GM19025 (cell line): ENCODE measurements around the gene BMP2K.
"Not testable (repeated sequence)": the region's sequence is repeated elsewhere in the genome, so short reads cannot be mapped to it uniquely, and the experiment has no call there.

Experiments used
- ATAC-seq: cut with Tn5 transposase; IDR thresholded peaks from one replicate; pipeline ENCODE4 v1.9.1; 2021; ENCODE audit warnings: mild to moderate bottlenecking, low read depth, moderate library complexity; ENCODE audit not compliant: unreplicated experiment

The BMP2K gene

GRCh38 chr4:78787392-78788006, 11.3 kb downstream of the BMP2K start:
- ATAC-seq: no peak

- no peak for ATAC-seq
These were observed 12.1 kb downstream of the BMP2K start for GRCh38 chr4:78788007-78788889.

- ATAC-seq: not testable (repeated sequence)
These were observed 19.7 kb downstream of the BMP2K start for GRCh38 chr4:78795594-78796416.

GRCh38 chr4:78796526-78796925, 20.4 kb downstream of the BMP2K start:
- no peak for ATAC-seq

- ATAC-seq: no peak
These were observed 21.7 kb downstream of the BMP2K start for GRCh38 chr4:78797777-78798284.

- no peak for ATAC-seq
These were observed 23.7 kb downstream of the BMP2K start for GRCh38 chr4:78799551-78800495.

GRCh38 chr4:78800965-78801364, 24.8 kb downstream of the BMP2K start:
- no peak for ATAC-seq

- no peak for ATAC-seq
These were observed 27.8 kb downstream of the BMP2K start for GRCh38 chr4:78803983-78804382.

GRCh38 chr4:78806943-78807460, 30.9 kb downstream of the BMP2K start:
- no peak for ATAC-seq

GRCh38 chr4:78809295-78809694, 33.1 kb downstream of the BMP2K start:
- ATAC-seq: no peak

- ATAC-seq: no peak
These were observed 34.0 kb downstream of the BMP2K start for GRCh38 chr4:78809928-78810835.

- ATAC-seq: no peak
These were observed 34.9 kb downstream of the BMP2K start for GRCh38 chr4:78811034-78811433.

- ATAC-seq: no peak
These were observed 42.5 kb downstream of the BMP2K start for GRCh38 chr4:78818530-78819079.

- ATAC-seq: no peak
These were observed 47.9 kb downstream of the BMP2K start for GRCh38 chr4:78824001-78824400.

GRCh38 chr4:78827191-78827590, 51.0 kb downstream of the BMP2K start:
- no peak for ATAC-seq

GRCh38 chr4:78829296-78829695, 53.1 kb downstream of the BMP2K start:
- ATAC-seq: no peak

GRCh38 chr4:78839676-78840075, 63.5 kb downstream of the BMP2K start:
- not testable (repeated sequence) for ATAC-seq

- ATAC-seq: not testable (repeated sequence)
These were observed 64.1 kb downstream of the BMP2K start for GRCh38 chr4:78840286-78840685.
